GOT3 (cell line): Measurements from ENCODE around the gene PCDHB14.
"Not testable (repeated sequence)": the region's sequence is repeated elsewhere in the genome, so short reads cannot be mapped to it uniquely, and the experiment has no call there.

Source experiments
- DNase-seq: peaks from one replicate; lab custom pipeline; 2025; ENCODE audit warnings: mixed read lengths; lab: John Stamatoyannopoulos, UW

Gene PCDHB14

GRCh38 chr5:141210281-141210680 is 12.9 kb upstream of the PCDHB14 start:
- not testable (repeated sequence) for DNase-seq

GRCh38 chr5:141210849-141211248 is 12.3 kb upstream of the PCDHB14 start:
- DNase-seq, result not testable (repeated sequence)

GRCh38 chr5:141213656-141214339 is 9.3 kb upstream of the PCDHB14 start, which contains the start of gene PCDHB13:
PCDHB13 (plus strand) TSS chr5:141213919; CDS start chr5:141214124, 205 bp downstream.
- DNase-seq, result peak; percentile 47

- DNase-seq, result not testable (repeated sequence)
Observed at GRCh38 chr5:141214583-141214982, 8.6 kb upstream of the PCDHB14 start.

- not testable (repeated sequence) for DNase-seq
Observed at GRCh38 chr5:141215504-141215903, 7.6 kb upstream of the PCDHB14 start.

GRCh38 chr5:141216035-141216434 is 7.1 kb upstream of the PCDHB14 start:
- not testable (repeated sequence) for DNase-seq

- not testable (repeated sequence) for DNase-seq
Observed at GRCh38 chr5:141224844-141225243, 1.7 kb downstream of the PCDHB14 start.

GRCh38 chr5:141225421-141225820 is 2.3 kb downstream of the PCDHB14 start:
- DNase-seq, result not testable (repeated sequence)

- DNase-seq, result no peak
Observed at GRCh38 chr5:141234109-141234667, 11.0 kb downstream of the PCDHB14 start.

GRCh38 chr5:141235922-141236321 is 12.8 kb downstream of the PCDHB14 start:
- DNase-seq, result not testable (repeated sequence)

GRCh38 chr5:141236516-141237313 is 13.6 kb downstream of the PCDHB14 start:
- no peak for DNase-seq

GRCh38 chr5:141241496-141241895 is 18.4 kb downstream of the PCDHB14 start:
- DNase-seq, result no peak

GRCh38 chr5:141245250-141245717 is 22.1 kb downstream of the PCDHB14 start, which contains the start of gene PCDHB15:
PCDHB15 (plus strand) TSS chr5:141245395; CDS start chr5:141245579, 184 bp downstream.
- no peak for DNase-seq

- not testable (repeated sequence) for DNase-seq
Observed at GRCh38 chr5:141246971-141247370, 23.8 kb downstream of the PCDHB14 start.

- not testable (repeated sequence) for DNase-seq
Observed at GRCh38 chr5:141247434-141247833, 24.3 kb downstream of the PCDHB14 start.

GRCh38 chr5:141250576-141250975 is 27.4 kb downstream of the PCDHB14 start:
- DNase-seq, result no peak

GRCh38 chr5:141258464-141258863 is 35.3 kb downstream of the PCDHB14 start:
- no peak for DNase-seq

GRCh38 chr5:141258948-141259347 is 35.8 kb downstream of the PCDHB14 start:
- DNase-seq, result no peak

GRCh38 chr5:141260458-141261237 is 37.5 kb downstream of the PCDHB14 start:
- DNase-seq, result no peak

GRCh38 chr5:141261238-141261546 is 38.0 kb downstream of the PCDHB14 start:
- no peak for DNase-seq

- DNase-seq, result no peak
Observed at GRCh38 chr5:141269195-141269594, 46.1 kb downstream of the PCDHB14 start.

GRCh38 chr5:141272906-141273305 is 49.8 kb downstream of the PCDHB14 start:
- no peak for DNase-seq
